Breast epithelium (tissue), 4 donors: ENCODE measurements around the gene PCDH9. TPM values are rescaled to one million over a fixed set of nuclear protein-coding genes. Genes with fewer than 3 reads are reported as not detected.

Source experiments
- DNase-seq, 2 donors: peaks; one replicate each; pipeline ENCODE4 v3.0.0-alpha.2; 2019; ENCODE audit warnings: low spot score in 2 of 2
- H3K27ac ChIP-seq, 2 donors: fragments of 200-600 bp; sonication (generic) in 1 of 2; one replicate each; pipeline ENCODE4 v1.5.1; 2016 to 2019; ENCODE audit warnings: mild to moderate bottlenecking in 1 of 2
- H3K27me3 ChIP-seq, 2 donors: fragments of 200-600 bp; sonication (generic) in 1 of 2; one replicate each; pipeline versions ENCODE4 v1.5.1 to v1.6.0; 2017 to 2019; ENCODE audit warnings: control low read depth in 1 of 2, mild to moderate bottlenecking in 1 of 2
- H3K36me3 ChIP-seq: fragments of 200-600 bp; one replicate; pipeline ENCODE4 v1.5.1; 2019
- H3K4me1 ChIP-seq, 2 donors: fragments of 200-600 bp; sonication (generic); one replicate each; pipeline ENCODE4 v1.5.1; 2016 to 2019; ENCODE audit warnings: control low read depth in 1 of 2
- H3K4me3 ChIP-seq, 3 donors: fragments of 200-600 bp; sonication (generic); 1 replicate in 2 of 3; 2 replicates in 1 of 3; pipeline ENCODE4 v1.5.1; 2016 to 2019; ENCODE audit warnings: mild to moderate bottlenecking in 3 of 3, moderate library complexity in 2 of 3
- H3K9me3 ChIP-seq, 2 donors: fragments of 200-600 bp; sonication (generic) in 1 of 2; one replicate each; pipeline ENCODE4 v1.5.1; 2016 to 2019; ENCODE audit warnings: control low read depth in 1 of 2
- POLR2A ChIP-seq: fragments of 450-650 bp; IDR thresholded peaks from one replicate; pipeline ENCODE4 v1.6.1; 2016; ENCODE audit warnings: antibody characterized with exemption, mild to moderate bottlenecking, moderate library complexity
- POLR2AphosphoS5 ChIP-seq, 3 donors: sonication (generic); formaldehyde crosslinking; IDR thresholded peaks; one replicate each; pipeline ENCODE4 v1.6.1; 2017; ENCODE audit warnings: antibody characterized with exemption in 3 of 3
- intact Hi-C: fragments of 100-400 bp; cut with DNase I; formaldehyde crosslinking; loops from one replicate; pipeline ENCODE4 v1.15.1; 2023; ENCODE audit warnings: low total_unique reads
- total RNA-seq, 3 donors: library from RNA; depleted of rRNA; stranded (reverse); fragments of >200 nt; gene quantifications; one replicate each; pipeline ENCODE4 v1.1.0, GENCODE V29; 2016
- TF ChIP-seq, protein P1 (sequence below), 3 donors: fragments of 450-650 bp; IDR thresholded peaks; one replicate each; pipeline ENCODE4 v1.5.1; 2016 to 2017; ENCODE audit warnings: antibody characterized with exemption in 3 of 3, mild to moderate bottlenecking in 3 of 3, moderate library complexity in 3 of 3

The PCDH9 gene
- total RNA-seq, 3 donors from 2014 or later: 0.98 to 26.7 (median 3.7) TPM

DNA sequence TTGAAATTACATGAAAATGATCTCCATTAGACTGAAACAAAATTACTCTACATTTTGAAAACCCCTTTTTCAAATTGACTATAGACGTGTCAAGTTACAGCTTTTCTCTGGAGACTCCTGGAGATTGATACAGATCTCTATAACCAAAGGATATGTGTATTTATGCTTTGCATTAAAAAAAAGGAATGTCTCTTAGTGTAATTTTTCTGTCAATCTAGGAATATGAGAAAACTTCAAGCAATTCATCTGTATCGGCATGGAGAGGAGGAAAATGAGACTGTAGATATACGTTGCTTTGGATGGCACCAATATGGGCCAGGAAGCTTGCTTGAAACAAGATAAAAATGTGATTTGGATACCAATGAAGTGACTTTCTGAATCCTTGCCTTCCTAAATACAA, 286.6 kb downstream of the PCDH9 start:
- H3K4me3 ChIP-seq: no peak overlapping the region
- DNase-seq: no peak
- intact Hi-C loops: no loop called here
- no peak overlapping the region for H3K27ac ChIP-seq
- H3K27me3 ChIP-seq: no peaks in the 10 kb centered on the region
- TF ChIP-seq POLR2AphosphoS5 (IDR thresholded peaks at IDR 0.05) (no peak), POLR2A (no peak)
- TF ChIP-seq, protein P1, sequence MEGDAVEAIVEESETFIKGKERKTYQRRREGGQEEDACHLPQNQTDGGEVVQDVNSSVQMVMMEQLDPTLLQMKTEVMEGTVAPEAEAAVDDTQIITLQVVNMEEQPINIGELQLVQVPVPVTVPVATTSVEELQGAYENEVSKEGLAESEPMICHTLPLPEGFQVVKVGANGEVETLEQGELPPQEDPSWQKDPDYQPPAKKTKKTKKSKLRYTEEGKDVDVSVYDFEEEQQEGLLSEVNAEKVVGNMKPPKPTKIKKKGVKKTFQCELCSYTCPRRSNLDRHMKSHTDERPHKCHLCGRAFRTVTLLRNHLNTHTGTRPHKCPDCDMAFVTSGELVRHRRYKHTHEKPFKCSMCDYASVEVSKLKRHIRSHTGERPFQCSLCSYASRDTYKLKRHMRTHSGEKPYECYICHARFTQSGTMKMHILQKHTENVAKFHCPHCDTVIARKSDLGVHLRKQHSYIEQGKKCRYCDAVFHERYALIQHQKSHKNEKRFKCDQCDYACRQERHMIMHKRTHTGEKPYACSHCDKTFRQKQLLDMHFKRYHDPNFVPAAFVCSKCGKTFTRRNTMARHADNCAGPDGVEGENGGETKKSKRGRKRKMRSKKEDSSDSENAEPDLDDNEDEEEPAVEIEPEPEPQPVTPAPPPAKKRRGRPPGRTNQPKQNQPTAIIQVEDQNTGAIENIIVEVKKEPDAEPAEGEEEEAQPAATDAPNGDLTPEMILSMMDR (IDR thresholded peaks at IDR 0.05): no peak
- H3K36me3 ChIP-seq: no peaks in the 10 kb centered on the region
- H3K4me1 ChIP-seq: no peaks in the 10 kb centered on the region
- H3K9me3 ChIP-seq: no peaks in the 10 kb centered on the region

DNA sequence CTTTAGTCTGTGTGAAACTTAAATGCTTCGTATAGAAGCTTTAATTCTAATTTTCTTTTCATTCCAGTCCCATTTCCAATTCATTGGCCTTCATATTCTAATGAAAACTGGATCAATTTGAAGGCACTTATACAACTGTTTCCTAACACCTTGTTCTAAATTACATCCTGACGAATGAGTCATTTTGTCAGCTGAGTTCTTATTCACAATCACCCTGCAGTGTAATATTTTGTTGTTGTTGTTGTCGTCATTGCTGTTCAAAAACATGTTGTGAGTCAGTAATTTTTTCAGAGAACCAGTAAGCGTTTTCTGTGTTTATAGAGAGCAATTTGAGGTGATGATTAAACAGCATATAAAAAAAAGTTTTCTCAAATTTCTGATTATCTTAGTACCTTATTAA, 290.0 kb downstream of the PCDH9 start:
- Histone ChIP-seq H3K4me1 (no peaks in the 10 kb centered on the region), H3K27ac (no peak overlapping the region), H3K9me3 (no peaks in the 10 kb centered on the region), H3K4me3 (no peak overlapping the region), H3K27me3 (no peaks in the 10 kb centered on the region), H3K36me3 (no peaks in the 10 kb centered on the region)
- no peak for DNase-seq
- intact Hi-C loops: no loop called here
- TF ChIP-seq, protein P1 (IDR thresholded peaks at IDR 0.05): no peak
- TF ChIP-seq POLR2AphosphoS5 (IDR thresholded peaks at IDR 0.05) (no peak), POLR2A (no peak)

DNA sequence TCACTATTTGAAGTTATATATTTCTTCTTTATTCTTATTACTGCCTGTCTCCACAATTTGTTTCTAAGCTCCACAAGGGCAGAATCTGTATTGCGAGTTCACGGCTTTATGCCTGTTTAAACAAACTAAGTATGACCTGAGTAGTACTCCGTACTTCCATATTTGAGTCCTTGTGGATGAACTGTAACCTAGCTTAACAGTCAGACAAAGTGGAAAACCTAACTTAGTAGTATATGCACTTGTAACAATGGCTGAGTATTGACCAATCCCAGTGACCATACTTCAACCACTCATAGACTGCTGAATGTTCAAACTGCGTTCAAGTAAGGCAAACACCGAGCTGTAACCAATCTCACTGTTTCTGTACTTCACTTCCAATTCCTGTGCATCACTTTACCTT, 292.7 kb downstream of the PCDH9 start:
- DNase-seq: no peak
- TF ChIP-seq POLR2AphosphoS5 (IDR thresholded peaks at IDR 0.05) (no peak), POLR2A (no peak)
- TF ChIP-seq, protein P1 (IDR thresholded peaks at IDR 0.05): no peak
- Histone ChIP-seq H3K4me1 (no peaks in the 10 kb centered on the region), H3K36me3 (no peaks in the 10 kb centered on the region), H3K27ac (no peak overlapping the region), H3K27me3 (no peaks in the 10 kb centered on the region), H3K4me3 (no peak overlapping the region), H3K9me3 (no peaks in the 10 kb centered on the region)
- intact Hi-C loops: no loop called here

DNA sequence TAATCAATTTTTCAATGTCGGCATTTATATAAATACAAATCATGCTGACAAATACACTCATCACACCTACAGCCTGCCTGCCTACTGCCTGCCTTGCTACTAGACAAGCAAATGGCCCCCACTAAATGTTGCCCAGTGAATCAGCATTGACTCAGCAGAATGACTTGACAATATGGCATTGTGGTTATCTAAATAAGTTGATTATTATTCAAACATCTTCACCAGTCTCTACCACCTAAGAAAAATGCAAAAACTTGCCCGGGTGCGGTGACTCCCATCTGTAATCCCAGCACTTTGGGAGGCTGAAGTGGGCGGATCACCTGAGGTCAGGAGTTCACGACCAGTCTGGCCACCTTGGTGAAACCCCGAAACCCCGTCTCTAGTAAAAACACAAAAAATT, 296.1 kb downstream of the PCDH9 start:
- Histone ChIP-seq H3K27ac (no peak overlapping the region), H3K4me1 (no peaks in the 10 kb centered on the region), H3K4me3 (no peak overlapping the region), H3K9me3 (no peaks in the 10 kb centered on the region), H3K36me3 (no peaks in the 10 kb centered on the region), H3K27me3 (no peaks in the 10 kb centered on the region)
- TF ChIP-seq POLR2A (no peak), POLR2AphosphoS5 (IDR thresholded peaks at IDR 0.05) (no peak)
- TF ChIP-seq, protein P1 (IDR thresholded peaks at IDR 0.05): no peak
- intact Hi-C loops: no loop called here
- no peak for DNase-seq

DNA sequence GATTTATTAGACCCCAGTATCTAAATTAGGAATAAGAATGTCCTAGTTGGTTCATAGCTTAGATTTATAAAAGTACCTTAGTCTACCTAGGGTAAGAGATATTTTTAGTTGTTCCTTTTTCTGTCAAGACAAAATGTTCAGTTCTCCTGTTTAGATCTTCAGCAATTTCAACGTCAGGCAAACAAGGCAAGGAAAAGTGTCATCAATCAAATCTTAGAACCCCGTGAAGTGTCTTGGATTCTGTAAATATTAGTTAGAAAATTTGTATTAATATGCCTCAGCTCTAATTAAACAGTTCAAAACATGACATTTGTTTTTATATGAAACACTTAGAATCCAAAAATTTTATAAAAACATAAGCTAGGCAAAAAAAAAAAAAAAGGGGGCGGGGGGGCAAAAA, 296.6 kb downstream of the PCDH9 start:
- Histone ChIP-seq H3K36me3 (no peaks in the 10 kb centered on the region), H3K4me3 (no peak overlapping the region), H3K9me3 (no peaks in the 10 kb centered on the region), H3K4me1 (no peaks in the 10 kb centered on the region), H3K27me3 (no peaks in the 10 kb centered on the region), H3K27ac (no peak overlapping the region)
- no peak for DNase-seq
- intact Hi-C loops: no loop called here
- TF ChIP-seq POLR2AphosphoS5 (IDR thresholded peaks at IDR 0.05) (no peak), POLR2A (no peak)
- TF ChIP-seq, protein P1 (IDR thresholded peaks at IDR 0.05): no peak
